Aorta (tissue), 5 donors: ENCODE measurements around the gene LILRA5. TPM values are rescaled to one million over a fixed set of nuclear protein-coding genes. Genes with fewer than 3 reads are reported as not detected.

Source experiments
- ATAC-seq: fragments of 200-7000 bp; cut with Tn5 transposase; one replicate; pipeline ENCODE4 v1.9.1; 2022; ENCODE audit warnings: moderate library complexity; ENCODE audit not compliant: low FRiP score
- DNase-seq, 2 donors: peaks; one replicate each; pipeline ENCODE4 v3.0.0-alpha.2; 2020
- H3K27ac ChIP-seq, 2 donors: one replicate each; pipeline ENCODE4 v1.5.1; 2013; ENCODE audit warnings: low read length in 2 of 2, mild to moderate bottlenecking in 2 of 2, moderate library complexity in 2 of 2, control low read depth in 1 of 2, inconsistent platforms in 1 of 2, low read depth in 1 of 2
- H3K27me3 ChIP-seq, 2 donors: one replicate each; pipeline ENCODE4 v1.6.1; 2013; ENCODE audit warnings: control low read depth in 1 of 2, low read length in 1 of 2, mild to moderate bottlenecking in 1 of 2, moderate library complexity in 1 of 2; ENCODE audit not compliant: insufficient read depth in 2 of 2, control insufficient read depth in 1 of 2
- H3K36me3 ChIP-seq, 2 donors: one replicate each; pipeline ENCODE4 v1.6.1; 2013; ENCODE audit warnings: control low read depth in 1 of 2, low read length in 1 of 2, mild to moderate bottlenecking in 1 of 2; ENCODE audit not compliant: insufficient read depth in 2 of 2, control insufficient read depth in 1 of 2
- H3K4me1 ChIP-seq, 2 donors: one replicate each; pipeline ENCODE4 v1.6.1; 2013; ENCODE audit warnings: low read length in 2 of 2, control low read depth in 1 of 2, mild to moderate bottlenecking in 1 of 2, moderate library complexity in 1 of 2; ENCODE audit not compliant: insufficient read depth in 2 of 2, control insufficient read depth in 1 of 2
- H3K4me3 ChIP-seq, 2 donors: one replicate each; pipeline ENCODE4 v1.5.1; 2013; ENCODE audit warnings: low read length in 2 of 2, control low read depth in 1 of 2, mild to moderate bottlenecking in 1 of 2
- H3K9me3 ChIP-seq: one replicate; pipeline ENCODE4 v1.6.1; 2013; ENCODE audit warnings: mild to moderate bottlenecking, low read length; ENCODE audit not compliant: control insufficient read depth
- WGBS, 2 donors: extraction: QIAGEN DNeasy Blood & Tissue Kit; methylation state at CpG; one replicate each; pipeline ENCODE4 v1.1.7; 2013; 5-methylcytosine and 5-hydroxymethylcytosine counted together
- intact Hi-C, 2 donors: fragments of 100-400 bp; cut with DNase I; formaldehyde crosslinking; loops; one replicate each; pipeline versions ENCODE4 v1.14.2 to v1.15.0; 2022
- microRNA-seq, 2 donors: library from miRNA; unstranded; fragments of <30 nt; microRNA quantifications; one replicate each; pipeline ENCODE4 v1.2.0, GENCODE V29; 2020
- polyA plus RNA-seq, 2 donors: library from polyadenylated mRNA; stranded (reverse); fragments of 200-250 nt; gene quantifications; one replicate each; pipeline ENCODE4 v1.2.3, GENCODE V29; 2013
- total RNA-seq, 2 donors: library from RNA; stranded (reverse); fragmentation: NEBNext Ultra II Directional; extraction: Animal tissue kit (Norgen Biotek cat#: 25700); gene quantifications; one replicate each; pipeline ENCODE4 v1.2.1, GENCODE V29; 2021
- donor health status: healthy with polysubstance abuse.
- donor health status: Bipolar disorder and iron deficiency.
- donor health status: DM: no; HTN: no; CAD: no.
- donor health status: DM: no; HTN: no; CAD: no.
- donor health status: DM: yes; HTN: yes; CAD: no.

The LILRA5 gene
- total and polyA plus RNA-seq, 4 donors: 1.7 to 10.8 (median 4.5) TPM

GRCh38 chr19:54266133-54266532, 46.8 kb downstream of the LILRA5 start:
- Histone ChIP-seq H3K27ac (no peak overlapping the region), H3K9me3 (no peaks in the 10 kb centered on the region), H3K4me1 (no peaks in the 10 kb centered on the region), H3K36me3 (no peaks in the 10 kb centered on the region), H3K27me3 (peaks cover 0 to 2% of the 10 kb centered on the region in 2 donors), H3K4me3 (no peak overlapping the region)
- ATAC-seq: no peak
- DNase-seq: peak; percentile 83 to 87
- intact Hi-C loops: no loop called here
- WGBS, 2 donors: 4% methylated on average over 6 of the region's 6 CpGs

- Histone ChIP-seq H3K4me3 (no peak overlapping the region), H3K27me3 (no peaks in the 10 kb centered on the region), H3K27ac (no peak overlapping the region), H3K4me1 (no peaks in the 10 kb centered on the region), H3K9me3 (no peaks in the 10 kb centered on the region), H3K36me3 (no peaks in the 10 kb centered on the region)
- DNase-seq (no peak), ATAC-seq (no peak)
- intact Hi-C loops: no loop called here
- WGBS, 2 donors: 75 to 89% methylated on average over 2 of the region's 2 CpGs
Measured at GRCh38 chr19:54262470-54262869, 50.5 kb downstream of the LILRA5 start.

- Histone ChIP-seq H3K36me3 (no peaks in the 10 kb centered on the region), H3K4me3 (no peak overlapping the region), H3K27me3 (no peaks in the 10 kb centered on the region), H3K4me1 (no peaks in the 10 kb centered on the region), H3K9me3 (no peaks in the 10 kb centered on the region), H3K27ac (no peak overlapping the region)
- WGBS, 2 donors: 78 to 80% methylated on average over 11 of the region's 11 CpGs
- intact Hi-C loops: no loop called here
- DNase-seq (peak in 1 of 2 donors; percentile 34), ATAC-seq (no peak)
Measured at GRCh38 chr19:54262066-54262465, 50.9 kb downstream of the LILRA5 start.

GRCh38 chr19:54257116-54257480, 55.9 kb downstream of the LILRA5 start, which contains the start of gene LILRB5:
Gene LILRB5 (minus strand): TSS chr19:54257273. CDS start chr19:54257193, 80 bp downstream.
- DNase-seq: peak in 1 of 2 donors; percentile 61
- H3K4me3 ChIP-seq: no peak within 1 kb of the TSS
- 66 to 68% methylated on average over 9 of the region's 9 CpGs for WGBS, 2 donors
- H3K27ac ChIP-seq: no peak within 1 kb of the TSS
- no peaks in the 10 kb centered on the region for H3K36me3 ChIP-seq
- no peaks in the 10 kb centered on the region for H3K27me3 ChIP-seq
- ATAC-seq: peak; percentile 40
- intact Hi-C loops: no loop called here
- H3K4me1 ChIP-seq: no peaks in the 10 kb centered on the region
- H3K9me3 ChIP-seq: no peaks in the 10 kb centered on the region

Small RNA genes within 50 kb of the gene (microRNA-seq; reads per million reads assigned to microRNA genes)
- 0 reads per million in 2 donors for gene MIR4752

Other genes starting within 250 kb of the LILRA5 start
- gene VSTM1, start 249.3 kb downstream of the LILRA5 start, total RNA-seq: not detected
- not detected for gene VSTM1, start 249.3 kb downstream of the LILRA5 start, polyA plus RNA-seq
- gene TARM1, start 231.8 kb downstream of the LILRA5 start, total RNA-seq: not detected
- not detected for gene TARM1, start 231.8 kb downstream of the LILRA5 start, polyA plus RNA-seq
- 1 to 10 TPM; 4.4 to 6.0 TPM for gene OSCAR, start 212.4 kb downstream of the LILRA5 start, total RNA-seq
- gene OSCAR, start 212.4 kb downstream of the LILRA5 start, polyA plus RNA-seq: 1 to 10 TPM in 1 of 2 donors, under 1 TPM in 1; 0.31 to 2.8 TPM
- gene NDUFA3, start 210.3 kb downstream of the LILRA5 start, total RNA-seq: 10 to 100 TPM; 64.9 to 65.3 TPM
- 100 to 1,000 TPM in 1 of 2 donors, 10 to 100 TPM in 1; 76.5 to 129 TPM for gene NDUFA3, start 210.3 kb downstream of the LILRA5 start, polyA plus RNA-seq
- gene TFPT, start 197.5 kb downstream of the LILRA5 start, total RNA-seq: 10 to 100 TPM; 12.9 to 17.3 TPM
- 10 to 100 TPM in 1 of 2 donors, 1 to 10 TPM in 1; 8.3 to 29.4 TPM for gene TFPT, start 197.5 kb downstream of the LILRA5 start, polyA plus RNA-seq
- 10 to 100 TPM; 41.5 to 50.4 TPM for gene PRPF31, start 197.4 kb downstream of the LILRA5 start, total RNA-seq
- gene PRPF31, start 197.4 kb downstream of the LILRA5 start, polyA plus RNA-seq: 10 to 100 TPM; 33.8 to 71.2 TPM
- 10 to 100 TPM; 33.5 to 35.9 TPM for gene CNOT3, start 175.4 kb downstream of the LILRA5 start, total RNA-seq
- gene CNOT3, start 175.4 kb downstream of the LILRA5 start, polyA plus RNA-seq: 10 to 100 TPM; 10.4 to 54.4 TPM
- gene LENG1, start 153.4 kb downstream of the LILRA5 start, total RNA-seq: 1 to 10 TPM; 5.7 to 6.0 TPM
- 10 to 100 TPM in 1 of 2 donors, 1 to 10 TPM in 1; 7.5 to 10.1 TPM for gene LENG1, start 153.4 kb downstream of the LILRA5 start, polyA plus RNA-seq
- gene TMC4, start 140.0 kb downstream of the LILRA5 start, total RNA-seq: 1 to 10 TPM; 1.2 to 7.4 TPM
- 10 to 100 TPM in 1 of 2 donors, under 1 TPM in 1; 0.08 to 15.8 TPM for gene TMC4, start 140.0 kb downstream of the LILRA5 start, polyA plus RNA-seq
- 10 to 100 TPM; 31.3 to 40.7 TPM for gene MBOAT7, start 123.6 kb downstream of the LILRA5 start, total RNA-seq
- 10 to 100 TPM; 11.9 to 22.0 TPM for gene MBOAT7, start 123.6 kb downstream of the LILRA5 start, polyA plus RNA-seq
- gene TSEN34, start 121.9 kb downstream of the LILRA5 start, total RNA-seq: 10 to 100 TPM; 24.6 to 28.1 TPM
- gene TSEN34, start 121.9 kb downstream of the LILRA5 start, polyA plus RNA-seq: 10 to 100 TPM; 21.5 to 46.3 TPM
- gene RPS9, start 112.3 kb downstream of the LILRA5 start, total RNA-seq: 1,000 to 10,000 TPM in 1 of 2 donors, 100 to 1,000 TPM in 1; 778 to 1,093 TPM
- 1,000 to 10,000 TPM; 3,636 to 4,281 TPM for gene RPS9, start 112.3 kb downstream of the LILRA5 start, polyA plus RNA-seq
- 10 to 100 TPM; 18.8 to 26.7 TPM for gene LILRB3, start 90.2 kb downstream of the LILRA5 start, total RNA-seq
- 1 to 10 TPM in 1 of 2 donors, under 1 TPM in 1; 0.61 to 1.9 TPM for gene LILRB3, start 90.2 kb downstream of the LILRA5 start, polyA plus RNA-seq
- 10 to 100 TPM; 13.3 to 14.8 TPM for gene LILRA6, start 70.4 kb downstream of the LILRA5 start, total RNA-seq
- 1 to 10 TPM in 1 of 2 donors, under 1 TPM in 1; 0.43 to 4.8 TPM for gene LILRA6, start 70.4 kb downstream of the LILRA5 start, polyA plus RNA-seq
- 10 to 100 TPM; 15.0 to 48.7 TPM for gene LILRB5, start 55.9 kb downstream of the LILRA5 start, total RNA-seq
- 1 to 10 TPM; 2.7 to 8.4 TPM for gene LILRB5, start 55.9 kb downstream of the LILRA5 start, polyA plus RNA-seq
- 10 to 100 TPM; 10.2 to 22.7 TPM for gene LILRB2, start 32.1 kb downstream of the LILRA5 start, total RNA-seq
- 1 to 10 TPM in 1 of 2 donors, under 1 TPM in 1; 0.38 to 2.0 TPM for gene LILRB2, start 32.1 kb downstream of the LILRA5 start, polyA plus RNA-seq
- gene LILRA4, start 26.0 kb upstream of the LILRA5 start, total RNA-seq: not detected
- gene LILRA4, start 26.0 kb upstream of the LILRA5 start, polyA plus RNA-seq: not detected
- 10 to 100 TPM; 27.4 to 78.4 TPM for gene LAIR1, start 51.8 kb upstream of the LILRA5 start, total RNA-seq
- 10 to 100 TPM in 1 of 2 donors, 1 to 10 TPM in 1; 2.1 to 17.2 TPM for gene LAIR1, start 51.8 kb upstream of the LILRA5 start, polyA plus RNA-seq
- gene TTYH1, start 102.3 kb upstream of the LILRA5 start, total RNA-seq: 1 to 10 TPM in 1 of 2 donors, under 1 TPM in 1; 0.94 to 2.2 TPM
- gene TTYH1, start 102.3 kb upstream of the LILRA5 start, polyA plus RNA-seq: under 1 TPM in 1 of 2 donors, not detected in 1; 0.03 TPM
- 100 to 1,000 TPM; 166 to 274 TPM for gene LENG8, start 136.0 kb upstream of the LILRA5 start, total RNA-seq
- gene LENG8, start 136.0 kb upstream of the LILRA5 start, polyA plus RNA-seq: 100 to 1,000 TPM in 1 of 2 donors, 10 to 100 TPM in 1; 39.4 to 336 TPM
- gene LENG9, start 150.6 kb upstream of the LILRA5 start, total RNA-seq: 1 to 10 TPM; 5.4 to 7.4 TPM
- gene LENG9, start 150.6 kb upstream of the LILRA5 start, polyA plus RNA-seq: 1 to 10 TPM; 2.1 to 6.5 TPM
- 10 to 100 TPM; 45.0 to 52.8 TPM for gene CDC42EP5, start 160.1 kb upstream of the LILRA5 start, total RNA-seq
- 10 to 100 TPM; 40.4 to 55.2 TPM for gene CDC42EP5, start 160.1 kb upstream of the LILRA5 start, polyA plus RNA-seq
- 1 to 10 TPM in 1 of 2 donors, under 1 TPM in 1; 0.52 to 2.4 TPM for gene LAIR2, start 189.7 kb upstream of the LILRA5 start, total RNA-seq
- not detected for gene LAIR2, start 189.7 kb upstream of the LILRA5 start, polyA plus RNA-seq